HG03575 (cell line): ENCODE results near the gene CBY2.

Experiments used
- ATAC-seq: cut with Tn5 transposase; IDR thresholded peaks from one replicate; pipeline ENCODE4 v1.9.1; 2021; ENCODE audit not compliant: unreplicated experiment, insufficient number of reproducible peaks, low FRiP score; ENCODE audit errors: extremely low read depth

Gene CBY2

GRCh38 chr13:45696610-45697226, 5.4 kb upstream of the CBY2 start:
- no peak for ATAC-seq

- peak; percentile 45 for ATAC-seq
Measured at GRCh38 chr13:45700971-45701900, 884 bp upstream of the CBY2 start.

- no peak for ATAC-seq
Measured at GRCh38 chr13:45702869-45703391, 810 bp downstream of the CBY2 start.

GRCh38 chr13:45704211-45704739, 2.2 kb downstream of the CBY2 start:
- ATAC-seq: no peak

- ATAC-seq: no peak
Measured at GRCh38 chr13:45704854-45705695, 3.0 kb downstream of the CBY2 start.

GRCh38 chr13:45705918-45706317, 3.8 kb downstream of the CBY2 start:
- ATAC-seq: no peak

GRCh38 chr13:45707516-45708100, 5.5 kb downstream of the CBY2 start:
- no peak for ATAC-seq

GRCh38 chr13:45711951-45712350, 9.8 kb downstream of the CBY2 start:
- ATAC-seq: no peak

- no peak for ATAC-seq
Measured at GRCh38 chr13:45713106-45713690, 11.1 kb downstream of the CBY2 start.

GRCh38 chr13:45713721-45714120, 11.6 kb downstream of the CBY2 start:
- no peak for ATAC-seq

GRCh38 chr13:45714170-45714569, 12.1 kb downstream of the CBY2 start:
- ATAC-seq: no peak

- no peak for ATAC-seq
Measured at GRCh38 chr13:45715351-45715750, 13.2 kb downstream of the CBY2 start.

- ATAC-seq: no peak
Measured at GRCh38 chr13:45717349-45717748, 15.2 kb downstream of the CBY2 start.

- no peak for ATAC-seq
Measured at GRCh38 chr13:45718063-45718462, 15.9 kb downstream of the CBY2 start.

- no peak for ATAC-seq
Measured at GRCh38 chr13:45718992-45719391, 16.9 kb downstream of the CBY2 start.

- ATAC-seq: no peak
Measured at GRCh38 chr13:45721203-45721731, 19.1 kb downstream of the CBY2 start.

GRCh38 chr13:45723798-45724197, 21.7 kb downstream of the CBY2 start:
- ATAC-seq: no peak

GRCh38 chr13:45728759-45729158, 26.6 kb downstream of the CBY2 start:
- ATAC-seq: no peak
